Astrocyte of the spinal cord (primary cell): Measurements from ENCODE around the gene ZCCHC2.
A peak's percentile ranks its signal among the peaks of the same experiment; 100 is the strongest.

Experiments used
- DNase-seq: peaks from one replicate; pipeline ENCODE4 v3.0.0; 2011; ENCODE audit warnings: low read depth, low spot score
- H3K4me3 ChIP-seq: 2 replicates; pipeline ENCODE4 v1.5.1; 2011; ENCODE audit warnings: low read depth, mild to moderate bottlenecking, low read length, moderate library complexity
- in situ Hi-C: cut with HindIII; loops from 2 replicates; pipeline ENCODE4 v1.10.0; 2017; ENCODE audit warnings: low sequenced_read_pairs
- TF ChIP-seq, protein P1 (sequence below): IDR thresholded peaks from 2 replicates; pipeline ENCODE4 v1.5.1; 2012; ENCODE audit warnings: low read depth, mild to moderate bottlenecking, low read length, inconsistent platforms

The ZCCHC2 gene

DNA sequence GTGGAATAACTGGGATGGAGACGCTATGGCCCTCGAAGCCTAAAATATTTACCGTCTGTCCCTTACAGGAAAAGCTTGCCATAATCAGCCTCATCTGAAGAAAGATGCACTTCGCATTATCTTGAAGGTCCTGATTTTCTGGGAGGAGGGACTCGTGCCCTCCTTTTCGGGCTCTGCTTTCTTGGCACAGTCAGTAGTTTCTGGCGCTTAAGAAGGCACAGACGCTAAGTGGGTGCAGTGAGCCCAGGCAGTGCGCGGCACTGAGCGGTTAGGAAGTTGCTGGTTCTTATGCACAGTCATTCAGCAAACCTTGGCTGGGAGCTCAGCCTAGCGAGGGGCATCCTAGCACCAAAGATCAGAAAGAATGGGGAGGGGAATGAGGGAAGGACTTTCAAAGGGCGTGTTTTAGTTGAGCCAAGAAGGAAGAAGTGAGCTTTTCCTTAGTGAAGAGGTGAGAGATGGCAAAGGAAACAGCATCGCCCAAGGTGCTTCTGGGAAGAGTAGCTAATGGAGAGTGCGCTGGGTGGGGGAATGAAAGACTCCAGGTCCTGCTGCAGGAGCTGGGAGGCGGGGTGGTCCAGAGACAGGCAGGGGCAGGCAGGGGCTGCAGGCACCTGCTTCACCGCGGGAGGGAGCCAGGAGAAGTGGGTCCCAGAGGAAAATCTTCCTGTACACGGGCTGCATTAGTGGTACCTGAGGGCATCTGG lies 64.1 kb downstream of the ZCCHC2 start:
- in situ Hi-C loops, result no loop called here
- TF ChIP-seq, protein P1, sequence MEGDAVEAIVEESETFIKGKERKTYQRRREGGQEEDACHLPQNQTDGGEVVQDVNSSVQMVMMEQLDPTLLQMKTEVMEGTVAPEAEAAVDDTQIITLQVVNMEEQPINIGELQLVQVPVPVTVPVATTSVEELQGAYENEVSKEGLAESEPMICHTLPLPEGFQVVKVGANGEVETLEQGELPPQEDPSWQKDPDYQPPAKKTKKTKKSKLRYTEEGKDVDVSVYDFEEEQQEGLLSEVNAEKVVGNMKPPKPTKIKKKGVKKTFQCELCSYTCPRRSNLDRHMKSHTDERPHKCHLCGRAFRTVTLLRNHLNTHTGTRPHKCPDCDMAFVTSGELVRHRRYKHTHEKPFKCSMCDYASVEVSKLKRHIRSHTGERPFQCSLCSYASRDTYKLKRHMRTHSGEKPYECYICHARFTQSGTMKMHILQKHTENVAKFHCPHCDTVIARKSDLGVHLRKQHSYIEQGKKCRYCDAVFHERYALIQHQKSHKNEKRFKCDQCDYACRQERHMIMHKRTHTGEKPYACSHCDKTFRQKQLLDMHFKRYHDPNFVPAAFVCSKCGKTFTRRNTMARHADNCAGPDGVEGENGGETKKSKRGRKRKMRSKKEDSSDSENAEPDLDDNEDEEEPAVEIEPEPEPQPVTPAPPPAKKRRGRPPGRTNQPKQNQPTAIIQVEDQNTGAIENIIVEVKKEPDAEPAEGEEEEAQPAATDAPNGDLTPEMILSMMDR, result no peak
- no peak overlapping the region for H3K4me3 ChIP-seq
- DNase-seq, result no peak

DNA sequence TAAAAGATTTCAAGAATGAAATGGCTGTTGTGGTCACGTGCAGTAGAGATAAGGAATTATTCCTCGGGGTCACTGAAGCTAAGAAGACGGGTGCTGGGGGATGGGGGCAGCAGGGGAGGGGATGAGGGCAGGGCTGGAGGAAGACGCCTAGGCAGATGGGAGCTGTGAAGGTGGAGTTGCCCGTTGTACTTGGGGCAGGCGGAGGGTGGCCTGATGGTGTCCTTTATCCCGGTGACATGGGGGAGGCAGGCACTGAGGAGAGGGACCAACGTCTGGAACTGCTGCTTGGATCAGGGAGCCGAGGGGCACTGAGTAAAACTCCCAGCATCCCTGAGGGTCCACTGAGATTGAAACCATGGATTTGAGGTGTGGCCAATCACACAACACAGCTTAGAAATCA lies 64.9 kb downstream of the ZCCHC2 start:
- in situ Hi-C loops, result no loop called here
- DNase-seq, result no peak
- TF ChIP-seq, protein P1, result no peak

DNA sequence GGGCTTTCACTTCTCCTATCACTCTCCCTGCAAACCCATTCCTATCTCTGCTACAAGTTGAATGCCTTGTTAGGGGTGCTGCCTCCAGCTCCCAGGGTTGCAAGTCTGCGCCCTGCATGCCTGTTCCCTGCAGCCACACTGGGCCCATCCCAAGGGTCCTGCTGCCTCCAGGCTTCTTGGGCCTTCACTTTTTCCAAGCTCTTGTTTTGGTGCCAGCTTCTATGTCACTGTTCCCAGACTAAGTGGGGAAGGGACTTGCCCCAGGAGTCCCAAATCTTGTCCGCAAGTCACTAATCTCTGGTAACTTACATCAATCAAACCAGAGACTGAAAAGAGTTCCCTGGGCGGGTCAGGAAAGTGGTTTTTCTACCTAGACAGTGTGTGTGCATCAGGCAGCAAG lies 65.4 kb downstream of the ZCCHC2 start:
- TF ChIP-seq, protein P1, result no peak
- in situ Hi-C loops, result no loop called here
- DNase-seq, result no peak
- H3K4me3 ChIP-seq, result no peak overlapping the region

More for the DNA sequence above, 64.9 kb downstream of the ZCCHC2 start:
- no peak overlapping the region for H3K4me3 ChIP-seq

DNA sequence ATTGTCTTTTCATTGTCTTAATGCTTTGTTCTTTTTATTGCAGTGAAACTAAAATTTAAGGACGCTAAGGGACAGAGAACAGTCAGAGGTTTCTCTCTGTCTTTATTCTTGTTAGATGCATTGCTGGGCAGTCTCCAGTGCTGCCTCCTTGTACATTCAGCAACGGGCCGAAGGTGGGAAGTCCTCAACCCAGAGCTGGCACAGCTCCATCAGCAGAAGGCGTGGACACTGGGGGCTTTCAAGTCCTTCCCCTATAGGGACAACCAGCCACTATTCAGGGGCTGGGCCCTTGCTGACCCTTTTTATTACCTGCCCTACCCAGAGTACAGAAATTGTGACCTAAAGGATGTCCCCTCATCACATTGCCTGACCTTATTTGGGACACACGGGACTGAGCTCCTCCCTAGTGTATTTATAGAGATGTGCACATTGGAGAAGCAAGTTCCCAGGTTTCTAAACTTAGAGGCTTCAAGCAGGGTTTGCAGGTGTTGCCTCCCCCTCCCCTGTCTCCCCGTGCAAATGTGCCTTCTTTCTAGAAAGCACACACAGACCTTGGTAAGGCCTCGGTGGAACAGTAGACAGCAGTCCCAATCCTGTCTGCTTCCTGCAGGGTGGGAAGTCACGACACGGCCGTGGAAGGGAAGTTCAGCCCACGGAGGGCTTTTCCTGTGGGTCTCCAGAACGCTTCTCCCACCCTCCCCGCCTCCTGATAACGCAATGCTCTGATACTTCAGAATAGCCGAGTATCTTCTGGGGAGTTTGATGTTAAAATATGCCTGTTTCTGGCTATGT lies 68.2 kb downstream of the ZCCHC2 start:
- no peak overlapping the region for H3K4me3 ChIP-seq
- DNase-seq, result no peak
- in situ Hi-C loops, result no loop called here
- TF ChIP-seq, protein P1, result no peak

DNA sequence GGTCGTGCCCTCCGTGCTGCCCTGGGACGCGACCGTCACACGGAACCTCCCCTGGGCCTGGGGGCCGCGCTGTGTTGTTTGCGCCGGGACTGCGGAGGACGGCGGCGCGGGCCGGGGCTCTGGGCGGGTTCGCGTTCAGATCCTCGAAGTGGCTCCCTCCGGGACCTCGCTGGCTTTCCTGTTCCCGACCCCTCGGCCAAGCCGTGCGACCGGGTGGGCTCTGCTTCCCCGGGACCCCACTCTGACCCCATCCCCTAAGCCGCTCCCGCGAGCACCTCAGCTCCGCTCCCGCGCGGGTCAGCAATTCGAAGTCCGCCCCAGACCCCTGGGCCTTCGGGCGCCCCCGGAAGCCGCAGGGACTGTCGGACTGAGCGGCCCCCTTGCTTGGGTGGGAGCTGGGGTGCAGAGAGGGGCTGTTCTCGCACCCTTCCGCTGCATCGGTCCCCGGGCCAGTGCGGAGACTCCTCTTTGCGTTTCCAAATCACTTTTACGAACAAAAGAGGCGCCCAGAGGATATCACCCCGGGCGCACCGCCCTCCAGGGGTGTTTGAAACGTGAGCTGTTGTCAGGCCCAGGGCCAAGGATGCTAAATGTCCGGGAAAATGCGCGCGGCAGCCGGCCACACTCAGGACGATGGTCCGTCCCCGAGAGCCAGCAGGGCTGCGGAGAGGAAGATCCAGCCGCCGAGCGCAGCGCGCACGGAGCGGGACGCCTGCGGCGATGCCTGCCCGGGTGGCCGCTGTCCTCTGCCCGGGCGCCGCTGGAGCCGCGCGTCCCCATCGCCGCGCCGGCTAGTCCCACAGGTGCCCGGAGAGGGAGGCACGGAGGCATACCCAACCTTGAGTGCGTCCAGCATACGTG lies 73.5 kb downstream of the ZCCHC2 start:
- in situ Hi-C loops, result no loop called here
- TF ChIP-seq, protein P1, result no peak
- DNase-seq, result peak; percentile 13
- H3K4me3 ChIP-seq, result peak overlapping the region; percentile 26

DNA sequence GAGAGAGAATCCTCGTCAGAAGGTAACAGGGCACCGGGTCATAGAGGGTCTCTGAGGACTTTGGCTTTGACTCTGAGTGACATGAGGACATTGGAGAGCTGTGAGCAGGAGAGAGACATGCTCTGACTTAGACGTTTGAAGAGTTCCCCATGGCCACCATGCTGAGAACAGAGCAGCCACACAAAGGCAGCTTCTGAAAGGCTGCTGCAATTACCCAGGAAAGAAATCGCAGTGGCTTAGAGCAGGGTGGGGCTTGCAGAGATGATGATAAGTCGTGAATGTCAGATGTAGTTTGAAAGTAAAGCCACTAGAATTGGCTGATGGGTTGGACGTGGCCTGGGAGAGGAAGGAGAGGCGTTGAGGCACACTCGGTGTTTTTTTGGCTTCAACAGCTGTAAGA lies 79.0 kb downstream of the ZCCHC2 start:
- DNase-seq, result no peak
- TF ChIP-seq, protein P1, result no peak
- in situ Hi-C loops, result no loop called here
- H3K4me3 ChIP-seq, result no peak overlapping the region
